Measurements from ENCODE around the gene DLGAP4. TPM values are rescaled to one million over a fixed set of nuclear protein-coding genes. Genes with fewer than 3 reads are reported as not detected.

Gene DLGAP4
- total and polyA plus RNA-seq, 2 of the 8 experiments (the other 6 are each of a cell fraction or from before 2014, with no cell fraction given) = 41.2 to 57.2 TPM

DNA sequence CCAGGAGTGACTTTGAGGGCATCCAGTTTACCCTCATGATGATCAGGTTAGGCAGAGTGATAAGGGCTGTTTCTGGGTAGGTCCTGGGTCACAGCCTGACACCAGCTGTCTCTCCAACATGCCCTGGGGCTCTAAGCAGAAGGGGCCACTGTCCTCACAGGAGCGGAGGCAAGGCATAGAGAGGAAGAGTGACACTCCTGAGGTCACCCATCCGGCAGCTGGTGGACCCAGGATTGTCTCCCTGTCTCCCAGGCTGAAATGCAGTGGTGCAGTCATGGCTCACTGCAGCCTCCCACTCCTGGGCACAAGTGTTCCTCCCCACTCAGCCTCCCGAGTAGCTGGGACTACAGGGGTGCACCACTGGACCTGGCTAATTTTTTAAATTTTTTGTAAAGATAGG lies 12.0 kb downstream of the DLGAP4 start:
- Histone ChIP-seq H4K20me1 (replicated peaks in 1 of 2; ENCODE audit: control insufficient read depth in 1 of 2, insufficient read depth in 2 of 2, low read length in 2 of 2) (peaks cover 0 to 10% of the 10 kb centered on the region in 2 experiments), H3K56ac (replicated peaks; ENCODE audit: insufficient read length, low read depth, low read length) (no peak overlapping the region), H2BK12ac (ENCODE audit: low read depth, low read length) (peak overlapping the region; percentile 50; the same call in 1 of the 2 replicates), H3K27ac (ENCODE audit: low read depth, low read length) (no peak overlapping the region), H3K9me3 (ENCODE audit: insufficient read depth in 2 of 2, low read depth in 1 of 2, low read length in 1 of 2) (no peaks in the 10 kb centered on the region), H3K4me1 (replicated peaks in 1 of 4; ENCODE audit: control insufficient read depth in 3 of 4, insufficient read depth in 4 of 4, low read length in 3 of 4) (peaks cover 0 to 5% (median 2%) of the 10 kb centered on the region in 4 experiments; a peak in 2 of 7 replicates), H2AK5ac (ENCODE audit: low read depth, low read length) (no peak overlapping the region), H3K79me1 (ENCODE audit: low read depth, low read length) (peaks cover 3% of the 10 kb centered on the region; the same call in 1 of the 2 replicates), H4K91ac (replicated peaks; ENCODE audit: insufficient read length, low read length) (no peak overlapping the region), H2BK120ac (replicated peaks; ENCODE audit: low read depth, low read length) (no peak overlapping the region), H2AFZ (ENCODE audit: low read length) (no peak overlapping the region), H3K79me2 (ENCODE audit: control insufficient read depth in 1 of 2, insufficient read depth in 2 of 2, low read length in 2 of 2) (no peaks in the 10 kb centered on the region), H2BK5ac (ENCODE audit: low read depth, low read length) (no peak overlapping the region), H2BK15ac (ENCODE audit: low read length) (no peak overlapping the region), H3K27me3 (replicated peaks in 1 of 4; ENCODE audit: control insufficient read depth in 3 of 4, extremely low read depth in 1 of 4, insufficient read depth in 3 of 4, low read length in 3 of 4) (no peaks in the 10 kb centered on the region), H3K14ac (ENCODE audit: insufficient read length) (no peak overlapping the region), H3K4ac (replicated peaks; ENCODE audit: insufficient read length, low read depth, low read length) (no peak overlapping the region), H3K23me2 (ENCODE audit: low read depth, low read length) (peaks cover 6% of the 10 kb centered on the region; the same call in 1 of the 2 replicates), H3K4me2 (ENCODE audit: insufficient read depth in 1 of 2, low read depth in 2 of 2, low read length in 2 of 2) (no peak overlapping the region), H3K36me3 (ENCODE audit: control insufficient read depth in 2 of 4, insufficient read depth in 4 of 4, low read length in 3 of 4) (no peaks in the 10 kb centered on the region), H3K18ac (ENCODE audit: extremely low read depth, low read length) (no peak overlapping the region), H4K8ac (ENCODE audit: extremely low read depth, insufficient read depth, low read length) (no peak overlapping the region), H4K5ac (ENCODE audit: insufficient read length, low read depth, low read length) (no peak overlapping the region), H3K9ac (replicated peaks in 1 of 4; ENCODE audit: extremely low read depth in 1 of 4, low read depth in 3 of 4, low read length in 3 of 4) (no peak overlapping the region), H3K4me3 (ENCODE audit: extremely low read depth in 1 of 4, insufficient read depth in 2 of 4, low read depth in 3 of 4, low read length in 4 of 4) (no peak overlapping the region), H2BK20ac (ENCODE audit: low read length) (no peak overlapping the region), H3K23ac (ENCODE audit: insufficient read length) (no peak overlapping the region)
- ChIA-PET CTCF (ENCODE audit: partially characterized antibody) (interaction anchor here (1.6 to 2.9 kb wide), 2 partner anchors 10 to 122 kb away, joined by 6 to 10 read pairs; no protein-coding TSS in a partner anchor), POLR2A (ENCODE audit: partially characterized antibody) (interaction anchor here (1.4 kb wide), 1 partner anchor 17 kb away, joined by 6 read pairs; no protein-coding TSS in a partner anchor)
- no peak for TF ChIP-seq KDM1A (IDR thresholded peaks at IDR 0.05; ENCODE audit: borderline replicate concordance, low read length)
- no peak for DNase-seq (ENCODE audit: low read depth in 1 of 2, low spot score in 2 of 2)
- no peak for FAIRE-seq
- whole genome bisulfite sequencing, 2 experiments (ENCODE audit: extremely low coverage in 1 of 2, insufficient coverage in 1 of 2, insufficient read length in 1 of 2, insufficient replicate concordance in 2 of 2, low coverage in 1 of 2, low lambda C conversion rate in 2 of 2, missing lambda C conversion rate in 1 of 2) = 87% methylated on average over 3 of the region's 3 CpGs; no CpG with 5 or more reads in 1 of the 2 experiments

Data from H1 (cell line).